Measurements from ENCODE around the gene AP2A1.

DNA sequence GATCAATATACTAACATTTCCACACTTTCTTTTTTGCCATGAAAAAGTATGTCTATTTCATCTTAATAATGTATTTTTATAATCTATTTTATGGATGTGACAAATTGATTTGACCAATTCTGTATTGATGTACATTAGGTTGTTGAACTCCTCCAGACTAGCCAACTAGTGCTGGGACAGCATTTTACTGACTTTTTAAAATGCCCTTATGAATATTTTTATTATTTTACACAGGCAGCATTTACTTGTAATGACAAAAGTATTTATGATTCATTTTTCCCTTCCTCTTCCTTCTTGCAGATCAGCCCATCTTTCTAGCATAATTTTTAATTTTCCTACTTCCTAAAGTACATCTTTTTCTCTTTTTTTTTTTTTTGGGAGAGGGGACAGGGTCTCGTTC, 47.2 kb downstream of the AP2A1 start:
- TF ChIP-seq EZH2 (IDR thresholded peaks at IDR 0.05; ENCODE audit: low read length, missing control alignments), result no peak
- no peak for TF ChIP-seq CTCF (conservative IDR thresholded peaks at IDR 0.05 in 1 of 2, IDR thresholded peaks at IDR 0.05 in 1 of 2; ENCODE audit: low read depth in 1 of 2, low read length in 2 of 2)

Measured in fibroblast of lung (primary cell).